ENCODE data around the gene SLC41A2.

Gene SLC41A2

GRCh38 chr12:104956870-104957718 lies 996 bp downstream of the SLC41A2 start:
- peak overlapping the region; percentile 94 for H3K4me3 ChIP-seq (ENCODE audit: low read depth, low read length)
- peaks cover 30% of the 10 kb centered on the region for H3K4me1 ChIP-seq (ENCODE audit: control insufficient read depth, insufficient read depth, low read length)
- no peaks in the 10 kb centered on the region for H3K36me3 ChIP-seq (ENCODE audit: control insufficient read depth in 2 of 2, insufficient read depth in 1 of 2, low read length in 2 of 2)
- H3K9me3 ChIP-seq (ENCODE audit: control insufficient read depth, insufficient read depth, low read depth, low read length): no peaks in the 10 kb centered on the region
- CTCF ChIA-PET: interaction anchor here (0.6 to 0.7 kb wide), 3 partner anchors 22 to 485 kb away, joined by 3 to 5 read pairs (median 4); no protein-coding TSS in a partner anchor
- peak overlapping the region; percentile 85; the same call in 1 of the 2 replicates for H3K27ac ChIP-seq (ENCODE audit: extremely low read depth, low read depth, low read length)
- POLR2A ChIA-PET: interaction anchor here (1.0 kb wide), 1 partner anchor 18 kb away, joined by 3 read pairs; no protein-coding TSS in a partner anchor
- TF ChIP-seq ZNF18 (tag by site-specific recombination; IDR thresholded peaks at IDR 0.05) (no peak), ZNF555 (tag by site-specific recombination; conservative IDR thresholded peaks at IDR 0.05) (no peak), ZNF624 (tag by site-specific recombination; IDR thresholded peaks at IDR 0.05) (no peak), SP7 (tag by site-specific recombination; IDR thresholded peaks at IDR 0.05) (0 out of 2 replicates have a peak, but pooled peaks have one; percentile 7), ZNF664 (tag by site-specific recombination; IDR thresholded peaks at IDR 0.05) (peak; percentile 61; the same call in 1 of the 2 replicates), FEZF1 (tag by site-specific recombination; IDR thresholded peaks at IDR 0.05) (peak; percentile 91), GFI1B (tag by site-specific recombination; IDR thresholded peaks at IDR 0.05) (no peak), ZBTB17 (tag by site-specific recombination; IDR thresholded peaks at IDR 0.05) (peak; percentile 45; the same call in 1 of the 2 replicates), ZNF785 (tag by site-specific recombination; IDR thresholded peaks at IDR 0.05) (no peak), HIC1 (tag by site-specific recombination; IDR thresholded peaks at IDR 0.05) (no peak), REST (tag by site-specific recombination; IDR thresholded peaks at IDR 0.05) (no peak), YY1 (tag by site-specific recombination; IDR thresholded peaks at IDR 0.05) (no peak), KLF16 (tag by site-specific recombination; IDR thresholded peaks at IDR 0.05) (no peak), ZNF2 (tag by site-specific recombination; IDR thresholded peaks at IDR 0.05) (0 out of 2 replicates have a peak, but pooled peaks have one; percentile 45), ZNF24 (tag by site-specific recombination; IDR thresholded peaks at IDR 0.05) (no peak), PBX3 (CRISPR knock-in tag; IDR thresholded peaks at IDR 0.05) (no peak), KLF1 (tag by site-specific recombination; IDR thresholded peaks at IDR 0.05) (no peak), PRDM10 (tag by site-specific recombination; IDR thresholded peaks at IDR 0.05) (peak; percentile 87), KLF7 (tag by site-specific recombination; IDR thresholded peaks at IDR 0.05; ENCODE audit: borderline replicate concordance) (no peak), ZNF114 (tag by site-specific recombination; IDR thresholded peaks at IDR 0.05) (no peak), ZNF169 (tag by site-specific recombination; IDR thresholded peaks at IDR 0.05) (no peak), ZBTB20 (tag by site-specific recombination; IDR thresholded peaks at IDR 0.05) (no peak; the same call in 1 of the 2 replicates), ZNF580 (tag by site-specific recombination; IDR thresholded peaks at IDR 0.05) (no peak), ZFP41 (tag by site-specific recombination; IDR thresholded peaks at IDR 0.05; ENCODE audit: borderline replicate concordance) (no peak), ZNF132 (tag by site-specific recombination; IDR thresholded peaks at IDR 0.05; ENCODE audit: borderline replicate concordance) (no peak)

Data from HEK293 (cell line).